ENCODE data around the gene KRT37. TPM values are rescaled to one million over a fixed set of nuclear protein-coding genes. Genes with fewer than 3 reads are reported as not detected.

Gene KRT37
- polyA plus RNA-seq, 3 donors = not detected

DNA sequence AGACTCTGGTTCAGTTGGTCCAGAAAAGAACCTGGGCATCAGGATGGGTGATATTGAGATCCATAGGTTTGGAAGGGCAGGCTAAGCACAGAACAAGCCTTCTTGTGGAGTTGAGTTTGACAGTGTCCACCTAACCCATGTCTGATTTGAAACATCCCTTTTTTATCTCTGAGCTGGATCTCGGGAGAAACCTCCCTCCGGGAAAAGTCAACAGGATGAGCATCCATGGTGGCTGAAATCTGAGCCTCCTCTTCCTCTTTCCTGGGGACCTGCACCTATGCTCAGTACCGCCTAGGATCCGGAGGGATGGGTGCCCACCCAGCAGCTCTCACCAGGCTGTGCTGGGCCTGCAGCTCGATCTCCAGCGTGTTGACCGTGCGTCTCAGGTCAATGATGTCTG lies 39.4 kb upstream of the KRT37 start:
- H3K36me3 ChIP-seq (replicated peaks in 1 of 2; ENCODE audit: control insufficient read depth in 1 of 2, insufficient read depth in 2 of 2, low read length in 2 of 2) = no peaks in the 10 kb centered on the region
- peaks cover 6 to 13% (median 10%) of the 10 kb centered on the region in 3 donors for H3K27me3 Mint-ChIP-seq (ENCODE audit: low read depth in 3 of 3)
- no peak overlapping the region for H3K27ac Mint-ChIP-seq
- H3K4me2 ChIP-seq (replicated peaks; ENCODE audit: extremely low read depth, low read length, poor library complexity, severe bottlenecking) = no peak overlapping the region
- no peaks in the 10 kb centered on the region for H3K36me3 Mint-ChIP-seq
- H3K4me3 ChIP-seq (replicated peaks in 1 of 3; ENCODE audit: low read depth in 2 of 3, low read length in 3 of 3) = no peak overlapping the region
- H3K4me1 Mint-ChIP-seq = no peaks in the 10 kb centered on the region
- H4K20me1 ChIP-seq (ENCODE audit: insufficient read depth, low read length) = no peaks in the 10 kb centered on the region
- H3K9me3 Mint-ChIP-seq = peaks cover 0 to 5% (median 0%) of the 10 kb centered on the region in 7 donors
- no peak overlapping the region for H3K4me3 Mint-ChIP-seq
- no peak for DNase-seq
- H3K27me3 ChIP-seq (ENCODE audit: control insufficient read depth in 2 of 2, insufficient read depth in 2 of 2, low read length in 2 of 2) = peaks cover 0 to 2% of the 10 kb centered on the region in 2 donors
- no peaks in the 10 kb centered on the region for H3K79me2 ChIP-seq (ENCODE audit: insufficient read depth, low read length)
- no peak overlapping the region for H2AFZ ChIP-seq (ENCODE audit: insufficient read depth, low read depth, low read length, poor library complexity, severe bottlenecking)
- no peaks in the 10 kb centered on the region for H3K9me3 ChIP-seq (replicated peaks in 1 of 2; ENCODE audit: control insufficient read depth in 1 of 2, insufficient read depth in 1 of 2, low read length in 2 of 2)
- H3K9ac ChIP-seq (ENCODE audit: insufficient read depth, low read length, poor library complexity, severe bottlenecking) = no peak overlapping the region
- H3K4me1 ChIP-seq (ENCODE audit: control insufficient read depth in 1 of 2, insufficient read depth in 2 of 2, low read length in 2 of 2) = no peaks in the 10 kb centered on the region
- H3K27ac ChIP-seq (ENCODE audit: low read depth in 1 of 2, low read length in 2 of 2) = no peak overlapping the region
- intact Hi-C loops (cut with micrococcal nuclease) = no loop called here
- TF ChIP-seq, protein P1, sequence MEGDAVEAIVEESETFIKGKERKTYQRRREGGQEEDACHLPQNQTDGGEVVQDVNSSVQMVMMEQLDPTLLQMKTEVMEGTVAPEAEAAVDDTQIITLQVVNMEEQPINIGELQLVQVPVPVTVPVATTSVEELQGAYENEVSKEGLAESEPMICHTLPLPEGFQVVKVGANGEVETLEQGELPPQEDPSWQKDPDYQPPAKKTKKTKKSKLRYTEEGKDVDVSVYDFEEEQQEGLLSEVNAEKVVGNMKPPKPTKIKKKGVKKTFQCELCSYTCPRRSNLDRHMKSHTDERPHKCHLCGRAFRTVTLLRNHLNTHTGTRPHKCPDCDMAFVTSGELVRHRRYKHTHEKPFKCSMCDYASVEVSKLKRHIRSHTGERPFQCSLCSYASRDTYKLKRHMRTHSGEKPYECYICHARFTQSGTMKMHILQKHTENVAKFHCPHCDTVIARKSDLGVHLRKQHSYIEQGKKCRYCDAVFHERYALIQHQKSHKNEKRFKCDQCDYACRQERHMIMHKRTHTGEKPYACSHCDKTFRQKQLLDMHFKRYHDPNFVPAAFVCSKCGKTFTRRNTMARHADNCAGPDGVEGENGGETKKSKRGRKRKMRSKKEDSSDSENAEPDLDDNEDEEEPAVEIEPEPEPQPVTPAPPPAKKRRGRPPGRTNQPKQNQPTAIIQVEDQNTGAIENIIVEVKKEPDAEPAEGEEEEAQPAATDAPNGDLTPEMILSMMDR (IDR thresholded peaks at IDR 0.05) = no peak
- WGBS (ENCODE audit: insufficient coverage) = 100% methylated on average over 6 of the region's 8 CpGs

DNA sequence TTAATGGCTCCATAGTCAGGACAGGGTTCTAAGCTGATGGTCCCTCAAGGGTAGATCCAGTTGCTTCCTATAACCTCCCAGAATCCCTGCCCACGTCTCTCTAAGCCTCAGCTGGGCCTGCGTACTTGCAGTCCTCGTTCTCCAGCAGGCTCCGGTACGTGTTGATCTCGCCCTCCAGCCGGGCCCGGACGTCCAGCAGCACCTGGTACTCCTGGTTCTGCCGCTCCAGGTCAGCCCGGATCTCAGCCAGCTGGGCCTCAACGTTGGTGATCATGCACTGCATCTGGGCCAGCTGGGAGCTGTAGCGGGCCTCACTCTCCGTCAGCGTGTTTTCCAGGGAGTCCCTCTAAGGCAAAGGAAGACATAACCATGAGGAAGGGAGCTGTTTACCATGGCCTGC lies 38.3 kb upstream of the KRT37 start:
- H3K27me3 ChIP-seq (ENCODE audit: control insufficient read depth in 2 of 2, insufficient read depth in 2 of 2, low read length in 2 of 2) = no peaks in the 10 kb centered on the region
- Mint-ChIP-seq H3K9me3 (peaks cover 0 to 1% (median 0%) of the 10 kb centered on the region in 7 donors), H3K27me3 (ENCODE audit: low read depth in 3 of 3) (peaks cover 3 to 11% (median 3%) of the 10 kb centered on the region in 3 donors), H3K27ac (peak overlapping the region in 2 of 7 donors; percentile 27 to 79), H3K36me3 (no peaks in the 10 kb centered on the region), H3K4me1 (no peaks in the 10 kb centered on the region), H3K4me3 (no peak overlapping the region)
- no peaks in the 10 kb centered on the region for H3K9me3 ChIP-seq (replicated peaks in 1 of 2; ENCODE audit: control insufficient read depth in 1 of 2, insufficient read depth in 1 of 2, low read length in 2 of 2)
- TF ChIP-seq, protein P1 (IDR thresholded peaks at IDR 0.05) = no peak
- H3K36me3 ChIP-seq (replicated peaks in 1 of 2; ENCODE audit: control insufficient read depth in 1 of 2, insufficient read depth in 2 of 2, low read length in 2 of 2) = no peaks in the 10 kb centered on the region
- no peak overlapping the region for H3K27ac ChIP-seq (ENCODE audit: low read depth in 1 of 2, low read length in 2 of 2)
- DNase-seq = no peak
- no peak overlapping the region for H3K4me3 ChIP-seq (replicated peaks in 1 of 3; ENCODE audit: low read depth in 2 of 3, low read length in 3 of 3)
- WGBS (ENCODE audit: insufficient coverage) = 84% methylated on average over 15 of the region's 15 CpGs
- H3K79me2 ChIP-seq (ENCODE audit: insufficient read depth, low read length) = no peaks in the 10 kb centered on the region
- H3K4me1 ChIP-seq (ENCODE audit: control insufficient read depth in 1 of 2, insufficient read depth in 2 of 2, low read length in 2 of 2) = no peaks in the 10 kb centered on the region
- intact Hi-C loops (cut with micrococcal nuclease) = no loop called here
- H4K20me1 ChIP-seq (ENCODE audit: insufficient read depth, low read length) = no peaks in the 10 kb centered on the region
- H2AFZ ChIP-seq (ENCODE audit: insufficient read depth, low read depth, low read length, poor library complexity, severe bottlenecking) = no peak overlapping the region
- no peak overlapping the region for H3K4me2 ChIP-seq (replicated peaks; ENCODE audit: extremely low read depth, low read length, poor library complexity, severe bottlenecking)
- H3K9ac ChIP-seq (ENCODE audit: insufficient read depth, low read length, poor library complexity, severe bottlenecking) = no peak overlapping the region
